Dendritic cell treated with granulocyte-macrophage colony-stimulating factor and Interleukin-4, amounts not matched to agents 40 ng/mL and 50 ng/mL, for 4 days (primary cell): Measurements from ENCODE around the gene MYH14.

Source experiments
- H3K27ac Mint-ChIP-seq: one replicate; pipeline ENCODE4 v1.8.0; 2022; ENCODE audit warnings: mild to moderate bottlenecking, mixed read lengths
- H3K27me3 Mint-ChIP-seq: one replicate; pipeline ENCODE4 v1.8.0; 2022; ENCODE audit warnings: mild to moderate bottlenecking, mixed read lengths
- H3K36me3 Mint-ChIP-seq: one replicate; pipeline ENCODE4 v1.8.0; 2022; ENCODE audit warnings: low read depth, mixed read lengths
- H3K4me1 Mint-ChIP-seq: one replicate; pipeline ENCODE4 v1.8.0; 2022; ENCODE audit warnings: low read depth, mixed read lengths
- H3K4me3 Mint-ChIP-seq: one replicate; pipeline ENCODE4 v1.8.0; 2022; ENCODE audit warnings: mild to moderate bottlenecking, moderate library complexity, mixed read lengths
- H3K9me3 Mint-ChIP-seq: one replicate; pipeline ENCODE4 v1.8.0; 2022; ENCODE audit warnings: mixed read lengths
- intact Hi-C: fragments of 100-400 bp; cut with micrococcal nuclease; formaldehyde crosslinking; loops from one replicate; pipeline ENCODE4 v1.15.0; 2022

The MYH14 gene

GRCh38 chr19:50203281-50204080 is at the start of gene MYH14:
MYH14 (plus strand) TSS chr19:50203622; CDS start chr19:50210366, 6,744 bp downstream.
- no peak within 1 kb of the TSS for H3K4me3 Mint-ChIP-seq
- H3K4me1 Mint-ChIP-seq: no peaks in the 10 kb centered on the region
- H3K36me3 Mint-ChIP-seq: no peaks in the 10 kb centered on the region
- intact Hi-C loops: no loop called here
- peaks cover 71% of the 10 kb centered on the region for H3K27me3 Mint-ChIP-seq
- H3K9me3 Mint-ChIP-seq: no peaks in the 10 kb centered on the region
- no peak within 1 kb of the TSS for H3K27ac Mint-ChIP-seq

- Mint-ChIP-seq H3K27ac (no peak overlapping the region), H3K4me1 (no peaks in the 10 kb centered on the region), H3K4me3 (no peak overlapping the region), H3K36me3 (no peaks in the 10 kb centered on the region), H3K27me3 (peaks cover 14% of the 10 kb centered on the region), H3K9me3 (peaks cover 18% of the 10 kb centered on the region)
- intact Hi-C loops: no loop called here
Measured at GRCh38 chr19:50154529-50154928, 48.9 kb upstream of the MYH14 start.

- Mint-ChIP-seq H3K27ac (no peak overlapping the region), H3K27me3 (peaks cover 14% of the 10 kb centered on the region)
- intact Hi-C loops: no loop called here
Measured at GRCh38 chr19:50155520-50156109, 47.8 kb upstream of the MYH14 start.

GRCh38 chr19:50158577-50158976 is 44.8 kb upstream of the MYH14 start:
- Mint-ChIP-seq H3K9me3 (peaks cover 18% of the 10 kb centered on the region), H3K27ac (no peak overlapping the region), H3K4me3 (no peak overlapping the region), H3K27me3 (peaks cover 20% of the 10 kb centered on the region), H3K4me1 (no peaks in the 10 kb centered on the region), H3K36me3 (no peaks in the 10 kb centered on the region)
- intact Hi-C loops: no loop called here

More at GRCh38 chr19:50155520-50156109, 47.8 kb upstream of the MYH14 start:
- H3K9me3 Mint-ChIP-seq: peaks cover 18% of the 10 kb centered on the region
- no peaks in the 10 kb centered on the region for H3K4me1 Mint-ChIP-seq
- H3K4me3 Mint-ChIP-seq: no peak overlapping the region
- no peaks in the 10 kb centered on the region for H3K36me3 Mint-ChIP-seq

GRCh38 chr19:50159078-50159477 is 44.3 kb upstream of the MYH14 start:
- Mint-ChIP-seq H3K36me3 (no peaks in the 10 kb centered on the region), H3K27me3 (peaks cover 18% of the 10 kb centered on the region), H3K4me1 (no peaks in the 10 kb centered on the region), H3K4me3 (no peak overlapping the region), H3K27ac (no peak overlapping the region), H3K9me3 (peaks cover 18% of the 10 kb centered on the region)
- intact Hi-C loops: no loop called here

- no peaks in the 10 kb centered on the region for H3K4me1 Mint-ChIP-seq
- no peak within 1 kb of the TSS for H3K27ac Mint-ChIP-seq
- H3K9me3 Mint-ChIP-seq: peaks cover 11% of the 10 kb centered on the region
- H3K27me3 Mint-ChIP-seq: peaks cover 16% of the 10 kb centered on the region
- H3K36me3 Mint-ChIP-seq: no peaks in the 10 kb centered on the region
- H3K4me3 Mint-ChIP-seq: no peak within 1 kb of the TSS
- intact Hi-C loops: no loop called here
Measured at GRCh38 chr19:50162988-50163387, 40.4 kb upstream of the MYH14 start, which contains the start of gene IZUMO2. IZUMO2 (minus strand) TSS chr19:50163281; CDS start chr19:50163194, 87 bp downstream.

- H3K27me3 Mint-ChIP-seq: peaks cover 11% of the 10 kb centered on the region
- H3K4me1 Mint-ChIP-seq: no peaks in the 10 kb centered on the region
- no peaks in the 10 kb centered on the region for H3K9me3 Mint-ChIP-seq
- no peaks in the 10 kb centered on the region for H3K36me3 Mint-ChIP-seq
- no peak overlapping the region for H3K4me3 Mint-ChIP-seq
- intact Hi-C loops: no loop called here
- no peak overlapping the region for H3K27ac Mint-ChIP-seq
Measured at GRCh38 chr19:50167314-50167721, 36.1 kb upstream of the MYH14 start.

GRCh38 chr19:50171752-50172151 is 31.7 kb upstream of the MYH14 start:
- Mint-ChIP-seq H3K4me3 (no peak overlapping the region), H3K4me1 (no peaks in the 10 kb centered on the region), H3K27ac (no peak overlapping the region), H3K27me3 (peaks cover 7% of the 10 kb centered on the region), H3K36me3 (no peaks in the 10 kb centered on the region), H3K9me3 (no peaks in the 10 kb centered on the region)
- intact Hi-C loops: no loop called here

- H3K36me3 Mint-ChIP-seq: no peaks in the 10 kb centered on the region
- H3K4me3 Mint-ChIP-seq: no peak overlapping the region
- H3K27me3 Mint-ChIP-seq: peaks cover 7% of the 10 kb centered on the region
- H3K4me1 Mint-ChIP-seq: no peaks in the 10 kb centered on the region
- H3K27ac Mint-ChIP-seq: no peak overlapping the region
- no peaks in the 10 kb centered on the region for H3K9me3 Mint-ChIP-seq
- intact Hi-C loops: no loop called here
Measured at GRCh38 chr19:50172726-50173125, 30.7 kb upstream of the MYH14 start.

- intact Hi-C loops: no loop called here
- Mint-ChIP-seq H3K36me3 (no peaks in the 10 kb centered on the region), H3K9me3 (no peaks in the 10 kb centered on the region), H3K27me3 (peaks cover 7% of the 10 kb centered on the region), H3K27ac (no peak overlapping the region), H3K4me3 (no peak overlapping the region), H3K4me1 (no peaks in the 10 kb centered on the region)
Measured at GRCh38 chr19:50173127-50173526, 30.3 kb upstream of the MYH14 start.

GRCh38 chr19:50174100-50174793 is 29.2 kb upstream of the MYH14 start:
- Mint-ChIP-seq H3K9me3 (no peaks in the 10 kb centered on the region), H3K4me1 (no peaks in the 10 kb centered on the region), H3K27ac (no peak overlapping the region), H3K36me3 (no peaks in the 10 kb centered on the region), H3K27me3 (peaks cover 7% of the 10 kb centered on the region), H3K4me3 (no peak overlapping the region)
- intact Hi-C loops: no loop called here

- H3K36me3 Mint-ChIP-seq: no peaks in the 10 kb centered on the region
- no peak overlapping the region for H3K4me3 Mint-ChIP-seq
- peaks cover 7% of the 10 kb centered on the region for H3K27me3 Mint-ChIP-seq
- H3K4me1 Mint-ChIP-seq: no peaks in the 10 kb centered on the region
- no peak overlapping the region for H3K27ac Mint-ChIP-seq
- intact Hi-C loops: no loop called here
- H3K9me3 Mint-ChIP-seq: no peaks in the 10 kb centered on the region
Measured at GRCh38 chr19:50175924-50176323, 27.5 kb upstream of the MYH14 start.

GRCh38 chr19:50176775-50177174 is 26.6 kb upstream of the MYH14 start:
- intact Hi-C loops: no loop called here
- Mint-ChIP-seq H3K4me1 (no peaks in the 10 kb centered on the region), H3K9me3 (no peaks in the 10 kb centered on the region), H3K27ac (no peak overlapping the region), H3K36me3 (no peaks in the 10 kb centered on the region), H3K27me3 (peaks cover 7% of the 10 kb centered on the region), H3K4me3 (no peak overlapping the region)

GRCh38 chr19:50178320-50178719 is 25.1 kb upstream of the MYH14 start:
- peaks cover 2% of the 10 kb centered on the region for H3K27me3 Mint-ChIP-seq
- intact Hi-C loops: no loop called here
- no peaks in the 10 kb centered on the region for H3K4me1 Mint-ChIP-seq
- H3K9me3 Mint-ChIP-seq: no peaks in the 10 kb centered on the region
- H3K4me3 Mint-ChIP-seq: no peak overlapping the region
- H3K36me3 Mint-ChIP-seq: no peaks in the 10 kb centered on the region
- no peak overlapping the region for H3K27ac Mint-ChIP-seq
